ENCODE data around the gene BORCS6. TPM values are rescaled to one million over a fixed set of nuclear protein-coding genes. Genes with fewer than 3 reads are reported as not detected.

The BORCS6 gene
- total and polyA plus RNA-seq, 9 of the 15 experiments (the other 6 are each of a cell fraction or from before 2014, with no cell fraction given): 0.01 to 7.4 (median 2.3) TPM

DNA sequence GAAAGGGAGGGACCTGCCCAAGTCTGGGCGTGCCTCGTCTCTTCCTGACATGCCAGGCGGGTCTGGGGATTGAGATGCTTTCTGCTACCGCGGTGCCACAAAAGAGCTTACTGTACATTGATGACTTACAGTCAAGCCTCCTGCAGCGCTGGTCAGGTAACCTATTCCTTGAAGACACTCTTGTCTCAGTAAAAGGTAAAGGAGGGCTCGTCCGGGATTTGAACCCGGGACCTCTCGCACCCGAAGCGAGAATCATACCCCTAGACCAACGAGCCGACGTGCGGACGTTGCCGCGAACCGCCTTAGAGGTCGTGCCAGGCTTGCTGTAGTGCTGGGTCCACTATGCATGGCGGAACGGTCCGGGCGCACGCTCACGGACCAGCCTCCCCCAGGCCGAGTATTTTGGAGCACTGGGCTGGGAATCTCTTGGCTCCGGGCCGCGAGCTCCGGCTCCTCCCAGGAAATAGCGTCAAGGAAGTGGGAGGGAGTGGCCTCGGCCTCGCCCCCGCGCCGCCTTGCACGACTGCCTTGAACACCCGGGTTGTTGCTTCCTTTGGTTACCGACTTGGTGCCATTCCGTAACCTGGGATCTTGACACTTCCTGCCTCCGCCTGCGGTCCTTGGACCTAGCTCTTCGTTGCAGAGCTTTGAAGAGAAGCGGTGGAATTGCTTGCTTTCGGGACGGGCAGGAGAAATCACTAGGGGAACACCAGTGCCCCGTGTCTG is 32.8 kb upstream of the BORCS6 start (continued):
- TF ChIP-seq ZNF592 (IDR thresholded peaks at IDR 0.05) (peak; percentile 52), PYGO2 (tag; IDR thresholded peaks at IDR 0.05) (no peak), ZNF143 (CRISPR knock-in tag; IDR thresholded peaks at IDR 0.05) (no peak), ZBTB8A (IDR thresholded peaks at IDR 0.05; ENCODE audit: partially characterized antibody) (peak; percentile 66), PHF20 (IDR thresholded peaks at IDR 0.05; ENCODE audit: partially characterized antibody) (no peak), NR2C2 (CRISPR knock-in tag; IDR thresholded peaks at IDR 0.05) (peak; percentile 59; the same call in 1 of the 2 replicates), NR2C2 (tag; IDR thresholded peaks at IDR 0.05) (peak; percentile 3; the same call in 1 of the 2 replicates), POLR2B (IDR thresholded peaks at IDR 0.05; ENCODE audit: low read depth, partially characterized antibody) (peak; percentile 55), MCM3 (IDR thresholded peaks at IDR 0.05) (no peak), SMARCA5 (IDR thresholded peaks at IDR 0.05) (0 out of 2 replicates have a peak, but pooled peaks have one; percentile 38), ZNF57 (CRISPR knock-in tag; IDR thresholded peaks at IDR 0.05) (no peak), HEY1 (CRISPR knock-in tag; IDR thresholded peaks at IDR 0.05; ENCODE audit: borderline replicate concordance) (no peak), RBM34 (IDR thresholded peaks at IDR 0.05; ENCODE audit: borderline replicate concordance, insufficient read depth, low read length) (no peak)
- TF ChIP-seq, protein P1, sequence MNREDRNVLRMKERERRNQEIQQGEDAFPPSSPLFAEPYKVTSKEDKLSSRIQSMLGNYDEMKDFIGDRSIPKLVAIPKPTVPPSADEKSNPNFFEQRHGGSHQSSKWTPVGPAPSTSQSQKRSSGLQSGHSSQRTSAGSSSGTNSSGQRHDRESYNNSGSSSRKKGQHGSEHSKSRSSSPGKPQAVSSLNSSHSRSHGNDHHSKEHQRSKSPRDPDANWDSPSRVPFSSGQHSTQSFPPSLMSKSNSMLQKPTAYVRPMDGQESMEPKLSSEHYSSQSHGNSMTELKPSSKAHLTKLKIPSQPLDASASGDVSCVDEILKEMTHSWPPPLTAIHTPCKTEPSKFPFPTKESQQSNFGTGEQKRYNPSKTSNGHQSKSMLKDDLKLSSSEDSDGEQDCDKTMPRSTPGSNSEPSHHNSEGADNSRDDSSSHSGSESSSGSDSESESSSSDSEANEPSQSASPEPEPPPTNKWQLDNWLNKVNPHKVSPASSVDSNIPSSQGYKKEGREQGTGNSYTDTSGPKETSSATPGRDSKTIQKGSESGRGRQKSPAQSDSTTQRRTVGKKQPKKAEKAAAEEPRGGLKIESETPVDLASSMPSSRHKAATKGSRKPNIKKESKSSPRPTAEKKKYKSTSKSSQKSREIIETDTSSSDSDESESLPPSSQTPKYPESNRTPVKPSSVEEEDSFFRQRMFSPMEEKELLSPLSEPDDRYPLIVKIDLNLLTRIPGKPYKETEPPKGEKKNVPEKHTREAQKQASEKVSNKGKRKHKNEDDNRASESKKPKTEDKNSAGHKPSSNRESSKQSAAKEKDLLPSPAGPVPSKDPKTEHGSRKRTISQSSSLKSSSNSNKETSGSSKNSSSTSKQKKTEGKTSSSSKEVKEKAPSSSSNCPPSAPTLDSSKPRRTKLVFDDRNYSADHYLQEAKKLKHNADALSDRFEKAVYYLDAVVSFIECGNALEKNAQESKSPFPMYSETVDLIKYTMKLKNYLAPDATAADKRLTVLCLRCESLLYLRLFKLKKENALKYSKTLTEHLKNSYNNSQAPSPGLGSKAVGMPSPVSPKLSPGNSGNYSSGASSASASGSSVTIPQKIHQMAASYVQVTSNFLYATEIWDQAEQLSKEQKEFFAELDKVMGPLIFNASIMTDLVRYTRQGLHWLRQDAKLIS (CRISPR knock-in tag; IDR thresholded peaks at IDR 0.05): peak; percentile 53; the same call in 1 of the 2 replicates
- TF ChIP-seq, protein P2, sequence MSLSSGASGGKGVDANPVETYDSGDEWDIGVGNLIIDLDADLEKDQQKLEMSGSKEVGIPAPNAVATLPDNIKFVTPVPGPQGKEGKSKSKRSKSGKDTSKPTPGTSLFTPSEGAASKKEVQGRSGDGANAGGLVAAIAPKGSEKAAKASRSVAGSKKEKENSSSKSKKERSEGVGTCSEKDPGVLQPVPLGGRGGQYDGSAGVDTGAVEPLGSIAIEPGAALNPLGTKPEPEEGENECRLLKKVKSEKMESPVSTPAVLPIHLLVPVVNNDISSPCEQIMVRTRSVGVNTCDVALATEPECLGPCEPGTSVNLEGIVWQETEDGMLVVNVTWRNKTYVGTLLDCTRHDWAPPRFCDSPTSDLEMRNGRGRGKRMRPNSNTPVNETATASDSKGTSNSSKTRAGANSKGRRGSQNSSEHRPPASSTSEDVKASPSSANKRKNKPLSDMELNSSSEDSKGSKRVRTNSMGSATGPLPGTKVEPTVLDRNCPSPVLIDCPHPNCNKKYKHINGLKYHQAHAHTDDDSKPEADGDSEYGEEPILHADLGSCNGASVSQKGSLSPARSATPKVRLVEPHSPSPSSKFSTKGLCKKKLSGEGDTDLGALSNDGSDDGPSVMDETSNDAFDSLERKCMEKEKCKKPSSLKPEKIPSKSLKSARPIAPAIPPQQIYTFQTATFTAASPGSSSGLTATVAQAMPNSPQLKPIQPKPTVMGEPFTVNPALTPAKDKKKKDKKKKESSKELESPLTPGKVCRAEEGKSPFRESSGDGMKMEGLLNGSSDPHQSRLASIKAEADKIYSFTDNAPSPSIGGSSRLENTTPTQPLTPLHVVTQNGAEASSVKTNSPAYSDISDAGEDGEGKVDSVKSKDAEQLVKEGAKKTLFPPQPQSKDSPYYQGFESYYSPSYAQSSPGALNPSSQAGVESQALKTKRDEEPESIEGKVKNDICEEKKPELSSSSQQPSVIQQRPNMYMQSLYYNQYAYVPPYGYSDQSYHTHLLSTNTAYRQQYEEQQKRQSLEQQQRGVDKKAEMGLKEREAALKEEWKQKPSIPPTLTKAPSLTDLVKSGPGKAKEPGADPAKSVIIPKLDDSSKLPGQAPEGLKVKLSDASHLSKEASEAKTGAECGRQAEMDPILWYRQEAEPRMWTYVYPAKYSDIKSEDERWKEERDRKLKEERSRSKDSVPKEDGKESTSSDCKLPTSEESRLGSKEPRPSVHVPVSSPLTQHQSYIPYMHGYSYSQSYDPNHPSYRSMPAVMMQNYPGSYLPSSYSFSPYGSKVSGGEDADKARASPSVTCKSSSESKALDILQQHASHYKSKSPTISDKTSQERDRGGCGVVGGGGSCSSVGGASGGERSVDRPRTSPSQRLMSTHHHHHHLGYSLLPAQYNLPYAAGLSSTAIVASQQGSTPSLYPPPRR (CRISPR knock-in tag; IDR thresholded peaks at IDR 0.05; ENCODE audit: borderline replicate concordance): no peak
